ENCODE data around the gene TBC1D3K. TPM values are rescaled to one million over a fixed set of nuclear protein-coding genes. Genes with fewer than 3 reads are reported as not detected.
"Not testable (repeated sequence)": the region's sequence is repeated elsewhere in the genome, so short reads cannot be mapped to it uniquely, and the experiment has no call there.

The TBC1D3K gene
- total RNA-seq = not detected in 2 replicates

GRCh38 chr17:37924115-37924514, at the start of gene TBC1D3K:
TBC1D3K (plus strand) TSS chr17:37924415; CDS start chr17:37926000, 1,585 bp downstream.
- DNase-seq (ENCODE audit: low read depth in 2 of 2) = not testable (repeated sequence)

GRCh38 chr17:37884516-37884915, 39.7 kb upstream of the TBC1D3K start:
- DNase-seq (ENCODE audit: low read depth in 2 of 2) = no peak

GRCh38 chr17:37885136-37885535, 39.1 kb upstream of the TBC1D3K start:
- DNase-seq (ENCODE audit: low read depth in 2 of 2) = no peak

GRCh38 chr17:37888881-37889280, 35.3 kb upstream of the TBC1D3K start:
- DNase-seq (ENCODE audit: low read depth in 2 of 2) = no peak

- DNase-seq (ENCODE audit: low read depth in 2 of 2) = not testable (repeated sequence)
Observed at GRCh38 chr17:37896961-37897360, 27.3 kb upstream of the TBC1D3K start.

Other genes starting within 250 kb of the TBC1D3K start
- gene HNF1B, start 179.4 kb upstream of the TBC1D3K start, total RNA-seq = not detected in 2 replicates
- gene TBC1D3L, start 64.6 kb downstream of the TBC1D3K start, total RNA-seq = 1.2 TPM in 1 of 2 replicates, not detected in the other
- under 0.01 and 0.40 TPM in 2 replicates for gene TBC1D3D, start 79.6 kb downstream of the TBC1D3K start, total RNA-seq
- gene TBC1D3C, start 144.2 kb downstream of the TBC1D3K start, total RNA-seq = 0.22 TPM in 1 of 2 replicates, not detected in the other
- gene TBC1D3E, start 203.5 kb downstream of the TBC1D3K start, total RNA-seq = not detected in 2 replicates